SIG-M5 (cell line): ENCODE measurements around the gene MYO1D.
"Not testable (repeated sequence)": the region's sequence is repeated elsewhere in the genome, so short reads cannot be mapped to it uniquely, and the experiment has no call there.

ENCODE experiments used
- DNase-seq: peaks from one replicate; lab custom pipeline; 2025; lab: John Stamatoyannopoulos, UW

The MYO1D gene

DNA sequence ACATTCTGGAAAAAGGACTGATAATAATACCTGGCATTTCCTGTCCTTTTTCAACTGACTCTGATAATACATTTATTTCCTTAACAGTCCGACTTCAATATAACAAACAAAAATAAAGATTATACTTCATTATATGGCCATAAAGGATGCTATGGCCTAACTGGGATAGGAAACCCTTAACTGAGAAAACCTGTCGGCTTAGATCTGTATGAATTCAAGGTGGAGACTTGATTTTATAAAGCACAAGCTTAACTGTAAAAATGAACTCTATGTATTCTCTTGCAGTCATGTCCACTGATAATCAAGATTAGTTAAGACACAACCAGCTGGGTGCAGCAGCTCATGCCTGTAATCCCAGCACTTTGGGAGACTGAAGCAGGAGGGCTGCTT lies 102.2 kb downstream of the MYO1D start:
- no peak for DNase-seq

DNA sequence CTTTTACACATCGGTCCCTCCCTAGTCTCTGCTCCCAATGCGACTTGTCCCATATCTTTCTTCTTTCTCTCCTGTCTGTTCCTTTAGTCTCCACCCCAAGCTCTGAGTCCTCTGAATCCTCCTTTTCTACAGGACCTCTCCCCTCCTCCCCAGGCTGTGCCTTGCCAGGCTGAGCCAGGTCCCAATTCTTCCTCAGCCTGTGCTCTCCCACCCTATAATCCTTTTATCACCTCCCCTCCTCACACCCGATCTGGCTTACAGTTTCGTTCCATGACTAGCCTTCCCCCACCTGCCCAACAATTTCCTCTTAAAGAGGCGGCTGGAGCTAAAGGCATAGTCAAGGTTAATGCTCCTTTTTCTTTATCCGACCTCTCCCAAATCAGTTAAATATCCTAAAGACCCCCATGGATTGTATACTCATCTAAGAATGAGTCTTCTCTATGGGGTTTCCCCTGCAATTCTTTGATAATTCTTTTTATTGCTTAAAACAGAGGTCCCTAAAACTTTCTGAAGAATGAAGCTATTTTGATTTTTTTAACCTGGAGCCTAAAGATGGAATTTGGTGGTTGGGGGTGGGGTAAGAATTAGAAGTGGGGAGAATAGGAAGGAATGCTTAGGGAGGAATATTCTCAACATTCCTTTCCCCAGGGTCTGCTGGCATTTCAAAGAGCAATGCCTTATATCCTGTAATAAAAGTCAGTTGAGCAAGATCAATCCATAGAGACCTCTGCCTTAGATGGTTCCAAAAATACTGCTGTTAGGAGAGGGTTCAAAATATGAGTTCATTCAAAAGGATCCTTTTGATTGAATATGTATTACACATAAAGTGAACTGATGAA lies 102.8 kb downstream of the MYO1D start:
- no peak for DNase-seq

DNA sequence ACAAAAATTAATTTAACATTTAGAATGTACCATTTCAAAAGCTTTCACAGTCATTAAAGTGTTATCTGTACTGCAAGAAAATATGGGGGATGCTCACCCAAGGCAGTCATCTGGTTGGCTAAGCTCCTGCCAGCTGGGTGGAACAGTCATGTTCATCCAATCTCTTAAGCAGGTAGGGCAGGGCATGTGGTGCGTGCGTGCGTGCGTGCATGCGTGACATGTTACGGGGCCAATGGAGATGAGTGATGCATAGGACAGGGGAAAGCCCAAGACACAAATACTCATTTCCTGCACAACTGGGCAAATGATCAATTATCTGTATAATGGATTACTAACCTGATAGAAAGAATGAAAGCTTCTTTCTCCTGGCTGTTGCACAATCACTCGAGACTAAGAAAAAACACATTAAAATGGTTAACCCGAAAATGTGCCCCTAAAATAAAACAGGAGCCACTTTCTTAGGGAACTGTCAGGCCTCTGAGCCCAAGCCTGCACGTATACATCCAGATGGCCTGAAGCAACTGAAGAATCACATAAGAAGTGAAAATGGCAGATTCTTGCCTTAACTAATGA lies 104.4 kb downstream of the MYO1D start:
- DNase-seq: no peak

DNA sequence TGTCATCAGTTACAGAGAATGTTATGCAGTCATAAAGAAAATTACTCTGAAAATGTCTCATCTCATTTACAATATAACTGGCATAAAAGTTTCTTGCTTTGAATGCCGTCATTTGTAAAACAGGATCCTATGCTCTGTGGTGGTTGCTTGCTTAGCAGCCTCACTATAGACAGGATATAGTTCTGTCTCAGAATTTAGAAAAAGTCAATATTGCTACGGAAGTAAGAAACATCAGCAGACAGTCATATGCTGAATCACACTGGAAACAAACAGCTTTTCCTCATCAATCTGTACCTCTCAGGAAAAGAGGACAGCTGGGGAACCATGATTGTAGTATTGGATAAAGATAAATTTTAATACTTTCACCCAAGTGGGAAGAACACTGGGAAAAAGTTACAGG lies 105.5 kb downstream of the MYO1D start:
- DNase-seq: no peak

DNA sequence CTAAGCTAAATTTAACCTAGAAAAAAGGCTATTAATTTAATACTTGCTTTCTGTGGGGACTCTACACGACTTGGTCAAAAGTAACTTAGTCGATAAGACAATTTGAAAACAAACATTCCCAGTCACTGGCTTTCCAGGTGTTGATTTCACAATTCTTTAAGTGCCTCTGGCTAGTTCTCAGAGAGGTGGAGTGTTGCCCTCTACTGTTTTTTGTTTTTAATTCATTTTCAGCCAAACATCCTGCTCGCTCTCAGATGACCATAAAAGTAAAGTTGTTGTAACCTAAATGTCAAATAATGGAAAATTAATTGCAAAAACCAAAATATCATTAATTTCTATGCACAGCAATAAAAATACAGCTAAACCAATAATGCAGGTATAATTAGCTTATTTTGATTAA lies 107.1 kb downstream of the MYO1D start:
- DNase-seq: no peak

DNA sequence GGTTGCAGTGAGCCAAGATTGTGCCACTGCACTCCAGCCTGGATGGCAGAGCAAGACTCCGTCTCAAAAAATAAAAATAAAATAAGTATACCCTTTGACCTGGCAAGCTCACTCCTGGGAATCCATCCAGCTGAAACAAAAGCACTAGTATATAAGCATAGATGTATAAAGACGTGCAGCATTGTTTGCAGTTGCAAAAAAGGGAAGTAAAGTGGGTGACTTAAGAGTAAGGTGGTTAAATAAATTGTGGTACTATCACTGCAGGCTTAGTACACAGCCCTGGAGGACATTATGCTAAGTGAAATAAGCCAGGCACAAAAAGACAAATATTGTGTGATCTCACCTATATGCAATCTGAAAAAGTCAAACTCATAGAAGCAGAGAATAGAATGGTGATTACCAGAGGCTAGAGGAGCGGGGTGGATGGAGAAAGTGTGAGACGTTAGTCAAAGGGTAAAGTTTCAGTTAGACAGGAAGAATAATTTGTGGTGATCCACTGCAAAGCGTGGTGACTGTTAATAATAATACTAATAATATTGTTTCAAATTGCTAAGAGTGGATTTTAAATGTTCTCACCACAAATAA lies 113.0 kb downstream of the MYO1D start:
- no peak for DNase-seq

DNA sequence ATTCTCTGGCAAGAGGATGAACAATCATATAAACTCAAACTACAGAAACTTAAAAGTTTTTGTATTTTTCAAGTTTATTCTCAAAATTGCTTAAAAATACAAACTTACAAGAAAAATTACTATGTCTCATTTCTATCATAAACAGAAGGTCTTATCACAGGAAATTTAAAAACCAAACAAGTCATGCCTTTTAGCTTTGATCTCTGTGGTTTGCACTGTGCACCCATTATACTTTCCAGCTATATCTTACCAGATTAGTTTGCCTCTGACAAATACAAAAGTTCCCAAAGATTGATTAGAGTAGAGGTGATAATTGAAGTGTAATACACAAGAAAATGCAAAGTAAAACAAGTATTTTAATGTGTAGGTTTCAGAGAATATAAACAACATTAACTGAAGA lies 117.4 kb downstream of the MYO1D start:
- no peak for DNase-seq

DNA sequence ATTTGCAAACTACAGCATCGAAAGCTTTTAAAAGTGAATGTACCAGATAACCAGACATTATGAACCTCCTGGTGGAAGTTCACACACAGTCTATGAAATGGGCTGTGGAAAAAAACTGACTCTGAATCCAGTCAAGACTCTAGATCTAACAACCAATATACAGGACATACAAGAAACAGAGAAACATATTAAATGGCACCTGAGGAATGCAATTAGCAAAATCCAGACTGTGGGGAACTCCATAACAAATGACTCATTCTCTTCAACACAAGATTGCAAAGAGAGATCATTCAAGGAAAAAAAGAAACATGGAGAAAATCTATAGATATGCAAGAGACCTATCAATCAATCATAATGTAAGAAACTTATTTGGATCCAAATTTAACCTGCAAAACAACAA lies 119.0 kb downstream of the MYO1D start:
- DNase-seq: no peak

DNA sequence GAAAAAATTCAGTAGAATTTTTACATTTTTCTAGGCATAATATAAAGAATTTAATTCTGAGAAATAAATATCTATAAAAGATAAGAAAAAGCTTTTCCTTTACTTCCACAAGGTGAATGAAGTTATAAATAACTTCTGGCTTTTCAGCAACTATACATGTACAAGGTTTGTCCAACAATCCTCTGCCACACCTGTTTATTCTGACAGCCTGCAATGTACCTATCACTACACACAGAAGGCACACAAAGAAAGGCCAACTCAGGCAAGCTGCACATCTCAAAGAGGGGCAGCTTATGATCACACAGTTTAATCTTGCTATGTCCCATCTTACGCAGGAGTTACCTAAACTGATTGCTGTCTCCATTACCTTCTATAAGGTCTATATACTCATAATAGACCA lies 120.2 kb downstream of the MYO1D start:
- no peak for DNase-seq

DNA sequence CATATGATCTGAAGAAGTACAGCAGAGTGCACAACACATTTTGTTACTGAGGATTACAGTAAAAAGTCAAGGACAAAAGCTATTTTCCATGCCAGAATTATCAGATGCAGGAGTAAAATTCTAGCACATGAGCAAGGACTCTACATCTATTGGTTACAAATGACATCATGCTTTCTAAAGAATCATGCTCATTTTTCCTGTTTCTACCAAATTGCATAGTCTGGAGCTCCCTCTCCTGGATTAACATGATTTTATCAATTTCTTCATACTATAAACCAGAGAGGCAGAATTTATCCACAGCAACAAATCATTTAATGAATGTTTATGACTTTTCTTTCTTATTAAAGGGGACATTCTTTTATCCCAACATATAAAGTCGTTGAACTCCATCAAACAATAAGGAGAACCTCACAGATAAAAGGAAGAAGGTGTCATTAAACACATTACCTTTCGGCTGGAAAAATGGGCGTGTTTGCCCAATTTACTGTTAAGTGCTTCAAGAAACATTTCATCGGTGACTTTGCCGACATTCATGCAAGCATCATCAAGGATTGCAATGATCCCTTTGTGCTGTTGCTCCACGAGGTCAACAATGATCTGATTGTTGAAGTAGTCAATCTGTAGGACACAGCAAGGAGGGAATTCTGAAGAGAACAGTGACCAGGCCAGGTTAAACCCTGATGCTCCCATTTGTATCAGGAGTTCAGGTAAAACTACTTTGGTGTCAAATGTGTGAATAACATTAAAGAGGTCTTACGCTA lies 121.7 kb downstream of the MYO1D start:
- DNase-seq: no peak

DNA sequence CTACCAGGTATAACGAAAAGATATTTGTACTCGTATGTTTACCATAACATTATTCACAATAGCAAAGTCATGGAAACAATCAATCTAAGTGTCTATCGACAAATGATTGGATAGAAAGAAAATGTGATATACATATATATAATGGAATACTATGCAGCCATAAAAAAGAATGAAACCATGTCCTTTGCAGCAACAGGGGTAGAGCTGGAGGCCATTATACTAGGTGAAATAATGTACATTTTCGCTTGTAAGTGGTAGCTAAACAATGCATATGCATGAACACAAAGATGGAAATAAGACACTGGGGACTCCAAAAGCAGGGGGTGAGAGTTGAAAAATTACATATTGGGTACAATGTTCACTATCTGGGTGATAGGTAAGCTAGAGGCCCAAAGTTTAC lies 124.0 kb downstream of the MYO1D start:
- no peak for DNase-seq

DNA sequence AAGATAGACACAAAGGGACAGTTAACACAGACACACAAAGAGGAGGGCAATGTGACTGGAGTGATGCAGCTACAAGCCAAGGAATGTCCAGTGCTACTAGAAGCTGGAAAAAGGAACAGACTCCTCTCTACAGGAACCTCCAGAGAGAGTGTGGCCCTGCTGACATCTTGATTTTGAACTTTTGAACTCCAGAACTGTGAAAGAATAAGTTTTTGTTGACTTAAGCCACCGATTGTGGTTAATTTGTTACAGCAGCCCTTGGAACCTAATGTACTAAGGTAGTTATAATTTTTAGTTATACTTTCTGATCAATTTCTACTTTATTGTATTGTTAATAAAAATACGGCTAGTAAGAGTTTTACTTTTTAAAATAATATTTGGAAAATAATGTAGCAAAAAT lies 129.1 kb downstream of the MYO1D start:
- no peak for DNase-seq

DNA sequence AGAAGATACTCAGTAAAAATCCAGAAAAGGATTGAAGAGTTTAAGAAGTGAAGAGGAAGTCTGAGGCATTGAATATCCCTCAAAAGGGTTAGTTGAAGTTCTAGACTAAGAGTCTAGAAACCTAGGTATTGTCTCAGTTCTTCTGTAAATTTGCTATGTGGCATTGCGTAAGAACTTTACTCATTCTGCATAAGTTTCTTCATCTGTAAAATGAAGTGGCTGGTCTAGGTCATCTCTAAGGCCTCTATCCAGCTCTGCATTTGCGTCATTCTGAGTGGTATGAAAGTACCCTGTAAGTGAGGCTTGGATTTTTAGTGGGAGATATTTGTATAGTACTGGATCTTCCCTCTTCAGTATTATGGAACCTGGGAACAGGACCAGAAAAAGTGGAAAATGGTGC lies 130.2 kb downstream of the MYO1D start:
- DNase-seq: no peak

DNA sequence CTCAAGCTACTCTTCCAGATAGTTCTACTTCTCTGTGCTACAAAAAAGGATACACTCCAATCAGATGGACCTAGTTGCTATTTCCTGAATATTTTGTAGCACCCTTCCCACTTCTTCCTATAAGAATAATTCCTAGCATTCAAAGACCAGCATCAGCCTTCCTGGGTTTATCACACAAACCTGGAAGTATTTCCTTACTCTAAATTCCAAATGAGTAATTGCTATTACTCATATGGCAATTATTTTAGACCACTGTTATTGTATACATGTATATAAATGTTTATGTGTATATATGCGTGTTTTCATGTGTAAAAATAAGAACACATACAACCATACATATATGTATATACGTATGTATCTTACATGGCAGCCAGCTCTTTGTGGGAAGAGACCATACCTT lies 130.6 kb downstream of the MYO1D start:
- DNase-seq: no peak

DNA sequence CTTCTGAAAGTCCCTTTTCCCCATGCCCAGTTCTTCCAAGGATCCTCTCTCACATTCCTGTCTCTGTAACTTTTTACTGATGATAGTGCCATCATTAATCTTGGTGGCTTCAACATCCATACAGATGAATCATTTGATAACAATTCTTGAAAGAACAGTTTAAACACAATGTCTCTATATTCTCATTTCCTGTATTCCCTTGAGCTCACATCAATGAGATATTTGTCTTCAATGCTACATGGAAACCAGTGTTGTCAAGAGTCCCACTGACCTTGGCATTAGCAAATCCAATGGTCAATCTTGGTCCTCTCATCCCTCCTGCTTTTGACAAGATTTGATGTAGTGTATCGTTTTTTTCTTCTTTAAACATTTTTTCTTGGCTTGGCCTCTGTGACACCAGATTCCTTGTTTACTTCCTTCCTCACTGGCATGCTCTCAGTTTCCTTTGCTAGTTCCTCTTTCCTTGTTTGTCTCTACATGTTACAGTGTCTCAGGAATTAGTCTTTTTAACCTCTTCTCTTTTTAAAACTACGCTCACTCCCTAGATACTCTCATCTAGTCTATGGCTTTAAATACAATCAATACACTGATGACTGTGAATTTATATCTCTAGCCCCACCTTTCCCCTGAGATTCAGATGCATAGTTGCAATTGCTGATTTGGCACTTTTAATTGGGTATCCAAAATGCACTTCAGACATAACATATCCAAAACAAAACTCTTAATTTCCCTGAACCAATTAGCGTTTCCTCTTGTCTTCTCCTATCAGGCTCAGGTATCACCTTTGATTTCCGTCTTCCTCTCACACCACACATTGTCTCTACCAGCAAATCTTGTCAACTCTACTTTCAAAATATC lies 134.0 kb downstream of the MYO1D start:
- no peak for DNase-seq

DNA sequence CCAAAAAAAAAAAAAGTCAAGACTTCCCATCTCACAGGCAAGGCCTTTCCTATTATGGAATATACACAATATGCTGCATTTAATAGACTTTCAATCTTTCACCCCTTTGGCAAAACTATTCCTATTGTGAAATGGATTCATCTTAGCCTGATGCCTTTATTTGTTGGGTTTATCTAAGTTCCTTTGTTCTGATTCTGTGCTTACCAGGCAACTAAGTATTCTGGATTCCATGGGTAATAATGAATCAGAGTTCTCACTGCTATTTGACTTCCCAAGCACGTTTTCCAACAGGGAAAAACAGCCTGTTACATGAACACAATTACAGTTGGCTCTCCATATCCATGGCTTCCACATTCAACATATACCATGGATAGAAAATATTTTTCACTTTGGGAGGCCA lies 135.5 kb downstream of the MYO1D start:
- no peak for DNase-seq

DNA sequence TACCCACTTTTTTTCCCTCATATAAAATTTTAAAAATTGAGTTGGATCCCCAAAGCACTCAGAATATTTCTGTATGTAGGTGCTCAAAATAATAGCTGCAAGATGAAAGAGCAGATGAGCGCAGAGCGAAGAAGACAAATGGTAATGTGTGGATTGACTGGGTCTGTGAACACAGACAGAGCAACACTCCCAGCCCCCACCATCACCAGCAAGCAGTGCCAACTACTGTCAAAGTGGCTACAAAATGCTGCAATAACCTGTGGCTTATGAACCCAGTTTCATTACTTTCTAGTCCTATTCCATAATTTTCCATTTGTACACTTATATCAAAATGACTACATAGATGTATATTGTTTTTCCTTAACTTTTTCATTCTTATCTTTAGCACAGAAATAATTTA lies 137.2 kb downstream of the MYO1D start:
- no peak for DNase-seq

DNA sequence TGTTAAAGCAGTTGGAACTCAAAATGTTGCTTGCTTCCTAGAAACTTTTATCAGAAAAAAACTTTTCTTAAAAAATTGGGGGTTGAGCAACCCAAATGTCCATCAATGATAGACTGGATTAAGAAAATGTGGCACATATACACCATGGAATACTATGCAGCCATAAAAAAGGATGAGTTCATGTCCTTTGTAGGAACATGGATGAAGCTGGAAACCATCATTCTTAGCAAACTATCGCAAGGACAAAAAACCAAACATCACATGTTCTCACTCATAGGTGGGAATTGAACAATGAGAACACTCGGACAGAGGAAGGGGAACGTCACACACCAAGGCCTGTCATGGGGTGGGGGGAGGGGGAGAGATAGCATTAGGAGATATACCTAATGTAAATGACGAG lies 137.8 kb downstream of the MYO1D start:
- DNase-seq: not testable (repeated sequence)

DNA sequence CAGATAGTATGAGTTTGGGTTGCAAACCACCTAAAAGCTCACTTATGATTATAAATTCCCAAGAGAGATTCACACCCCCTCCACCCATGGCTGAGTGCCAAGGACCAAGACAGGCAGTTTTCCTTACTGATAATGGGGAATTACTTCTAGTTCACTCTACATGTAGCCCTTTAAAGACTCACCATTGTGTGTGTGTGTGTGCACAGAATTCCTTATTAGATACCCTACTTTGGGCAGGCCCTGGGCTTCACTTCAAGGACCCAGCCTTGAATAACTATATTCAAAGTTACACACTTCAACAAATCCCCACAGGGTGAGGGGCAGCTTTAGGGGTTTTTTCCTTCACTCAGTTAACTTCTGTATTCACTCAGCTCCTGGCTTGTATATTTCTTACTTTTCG lies 143.5 kb downstream of the MYO1D start:
- DNase-seq: no peak

DNA sequence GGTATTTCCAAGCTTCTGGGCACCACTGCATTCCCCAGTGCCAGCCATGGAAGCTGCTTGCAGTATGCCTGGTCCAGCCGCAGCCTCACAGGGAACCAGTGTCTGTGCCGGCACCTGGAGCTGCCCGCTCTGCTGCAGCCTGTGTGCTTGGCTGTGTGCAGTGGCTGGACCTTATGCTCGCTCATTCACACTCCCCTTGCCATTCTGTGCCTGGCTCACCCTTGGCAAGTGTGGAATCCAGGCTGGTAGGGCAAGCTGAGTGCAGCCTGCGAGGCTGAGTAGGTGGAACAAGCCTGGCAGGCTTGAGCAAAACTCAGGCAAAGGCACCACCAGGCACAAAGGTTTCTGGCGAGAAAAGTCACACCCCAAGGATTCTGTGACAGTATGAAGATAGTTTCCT lies 144.0 kb downstream of the MYO1D start:
- no peak for DNase-seq

DNA sequence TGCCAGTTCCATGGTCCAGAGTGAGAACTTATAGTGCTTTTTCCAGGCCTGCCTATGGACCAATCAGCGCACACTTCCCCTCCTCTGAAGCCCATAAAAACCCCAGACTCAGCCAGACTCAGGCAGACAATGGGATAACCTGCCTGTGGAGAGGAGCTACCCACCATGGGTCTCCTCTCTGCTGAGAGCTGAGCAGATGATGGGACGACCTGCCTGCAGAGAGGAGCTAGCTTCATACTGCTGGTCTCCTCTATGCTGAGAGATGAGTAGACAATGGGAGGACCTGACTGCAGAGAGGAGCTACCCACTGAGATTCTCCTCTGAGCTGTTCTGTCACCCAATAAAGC lies 144.7 kb downstream of the MYO1D start:
- DNase-seq: no peak
